ENCODE measurements around the gene NKAPD1.
"Not testable (repeated sequence)": the region's sequence is repeated elsewhere in the genome, so short reads cannot be mapped to it uniquely, and the experiment has no call there.

- TF ChIP-seq, protein P1, sequence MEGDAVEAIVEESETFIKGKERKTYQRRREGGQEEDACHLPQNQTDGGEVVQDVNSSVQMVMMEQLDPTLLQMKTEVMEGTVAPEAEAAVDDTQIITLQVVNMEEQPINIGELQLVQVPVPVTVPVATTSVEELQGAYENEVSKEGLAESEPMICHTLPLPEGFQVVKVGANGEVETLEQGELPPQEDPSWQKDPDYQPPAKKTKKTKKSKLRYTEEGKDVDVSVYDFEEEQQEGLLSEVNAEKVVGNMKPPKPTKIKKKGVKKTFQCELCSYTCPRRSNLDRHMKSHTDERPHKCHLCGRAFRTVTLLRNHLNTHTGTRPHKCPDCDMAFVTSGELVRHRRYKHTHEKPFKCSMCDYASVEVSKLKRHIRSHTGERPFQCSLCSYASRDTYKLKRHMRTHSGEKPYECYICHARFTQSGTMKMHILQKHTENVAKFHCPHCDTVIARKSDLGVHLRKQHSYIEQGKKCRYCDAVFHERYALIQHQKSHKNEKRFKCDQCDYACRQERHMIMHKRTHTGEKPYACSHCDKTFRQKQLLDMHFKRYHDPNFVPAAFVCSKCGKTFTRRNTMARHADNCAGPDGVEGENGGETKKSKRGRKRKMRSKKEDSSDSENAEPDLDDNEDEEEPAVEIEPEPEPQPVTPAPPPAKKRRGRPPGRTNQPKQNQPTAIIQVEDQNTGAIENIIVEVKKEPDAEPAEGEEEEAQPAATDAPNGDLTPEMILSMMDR (IDR thresholded peaks at IDR 0.05 in 8 of 11, conservative IDR thresholded peaks at IDR 0.05 in 3 of 11) = not testable (repeated sequence)
- TF ChIP-seq POLR2AphosphoS5, POLR2A (IDR thresholded peaks at IDR 0.05): not testable (repeated sequence)
Measured at GRCh38 chr11:112026784-112027410, 47.2 kb upstream of the NKAPD1 start.

All from spleen (tissue), 7 donors.